PC-9 (cell line): Measurements from ENCODE around the gene SBNO2.

Source experiments
- CTCF ChIP-seq: fragments of 200-600 bp; sonication (generic); conservative IDR thresholded peaks from 2 replicates; pipeline ENCODE4 v1.6.1; 2017; ENCODE audit warnings: mixed run types, antibody characterized with exemption, mild to moderate bottlenecking, moderate library complexity
- EZH2 ChIP-seq: fragments of 200-600 bp; sonication (generic); IDR thresholded peaks from 2 replicates; pipeline ENCODE4 v1.8.0; 2017; ENCODE audit warnings: antibody characterized with exemption, low read depth

DNA sequence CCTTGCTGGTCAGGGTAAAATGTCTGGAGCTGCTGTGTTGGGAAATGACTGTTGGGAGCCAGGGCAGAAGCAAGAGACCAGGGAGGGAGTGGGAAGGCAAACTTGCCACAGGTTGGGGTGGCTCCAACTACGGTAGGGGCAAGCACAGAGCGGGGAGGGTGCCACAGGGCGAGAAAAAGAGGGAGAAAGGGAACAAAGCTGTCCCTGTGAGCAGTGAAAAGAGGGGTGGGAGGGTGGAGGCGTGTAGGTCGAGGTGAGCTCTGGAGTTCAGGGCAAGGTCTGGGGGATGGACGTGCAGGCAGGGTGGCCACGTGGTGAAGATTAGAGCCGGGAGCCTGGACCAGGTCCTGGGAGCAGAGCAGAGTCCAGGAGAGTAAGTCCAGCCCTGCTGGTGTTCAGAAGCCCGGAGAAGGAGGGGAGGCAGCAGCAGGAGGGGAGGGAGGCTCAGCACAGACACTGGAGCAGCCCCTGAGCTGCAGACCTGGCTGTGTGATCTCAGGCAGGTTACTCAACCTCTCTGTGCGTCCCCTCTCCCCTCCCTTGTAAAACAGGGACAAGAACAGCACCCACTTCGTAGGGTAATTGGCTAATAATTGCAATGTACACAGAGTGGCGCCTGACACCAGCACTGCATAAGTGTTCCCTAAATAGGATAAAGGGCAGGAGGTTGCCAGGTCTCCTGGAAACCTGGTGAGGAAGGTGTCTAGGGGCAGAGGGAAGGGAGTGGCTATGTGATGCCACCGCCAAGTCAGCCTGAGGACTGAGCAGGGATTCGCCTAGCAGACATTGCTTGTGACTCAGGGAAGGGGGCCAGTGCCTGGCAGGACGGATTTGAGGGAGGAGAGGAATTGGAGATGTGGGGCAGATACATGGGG, 75.7 kb downstream of the SBNO2 start:
- TF ChIP-seq CTCF: no peak
- no peak for TF ChIP-seq EZH2
